GM19239 (cell line): Measurements from ENCODE around the gene WNT9B.
"Not testable (repeated sequence)": the region's sequence is repeated elsewhere in the genome, so short reads cannot be mapped to it uniquely, and the experiment has no call there.

Experiments
- DNase-seq: peaks from one replicate; pipeline ENCODE4 v3.0.0; 2011; ENCODE audit warnings: low spot score; ENCODE audit not compliant: insufficient read length
- FAIRE-seq: peaks from 2 replicates; lab custom pipeline; 2011; peaks lifted over from hg19 to GRCh38; lab: Jason Lieb, UNC

Gene WNT9B

GRCh38 chr17:46895171-46895570, 43.8 kb downstream of the WNT9B start:
- FAIRE-seq (no peak), DNase-seq (no peak)

- DNase-seq (no peak), FAIRE-seq (no peak)
Measured at GRCh38 chr17:46896991-46897390, 45.6 kb downstream of the WNT9B start.

- FAIRE-seq (no peak), DNase-seq (no peak)
Measured at GRCh38 chr17:46898364-46898763, 47.0 kb downstream of the WNT9B start.

DNA sequence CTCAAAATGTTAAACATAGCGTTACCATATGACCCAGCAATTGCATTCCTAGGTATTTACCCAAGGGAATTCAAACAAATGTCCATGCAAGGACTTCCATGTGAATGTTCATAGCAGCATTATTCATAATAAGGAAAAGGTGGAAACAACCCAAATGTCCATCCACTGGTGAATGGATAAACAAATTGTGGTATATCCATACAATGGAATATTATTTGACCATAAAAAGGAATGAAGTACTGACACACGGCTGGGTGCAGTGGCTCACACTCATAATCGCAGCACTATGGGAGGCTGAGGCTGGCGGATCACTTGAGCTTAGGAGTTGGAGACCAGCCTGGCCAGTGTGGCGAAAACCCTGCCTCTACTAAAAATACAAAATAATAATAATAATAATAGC, 47.5 kb downstream of the WNT9B start:
- no peak for FAIRE-seq
- no peak for DNase-seq

GRCh38 chr17:46901291-46901690, 49.9 kb downstream of the WNT9B start:
- DNase-seq (no peak), FAIRE-seq (no peak)

DNA sequence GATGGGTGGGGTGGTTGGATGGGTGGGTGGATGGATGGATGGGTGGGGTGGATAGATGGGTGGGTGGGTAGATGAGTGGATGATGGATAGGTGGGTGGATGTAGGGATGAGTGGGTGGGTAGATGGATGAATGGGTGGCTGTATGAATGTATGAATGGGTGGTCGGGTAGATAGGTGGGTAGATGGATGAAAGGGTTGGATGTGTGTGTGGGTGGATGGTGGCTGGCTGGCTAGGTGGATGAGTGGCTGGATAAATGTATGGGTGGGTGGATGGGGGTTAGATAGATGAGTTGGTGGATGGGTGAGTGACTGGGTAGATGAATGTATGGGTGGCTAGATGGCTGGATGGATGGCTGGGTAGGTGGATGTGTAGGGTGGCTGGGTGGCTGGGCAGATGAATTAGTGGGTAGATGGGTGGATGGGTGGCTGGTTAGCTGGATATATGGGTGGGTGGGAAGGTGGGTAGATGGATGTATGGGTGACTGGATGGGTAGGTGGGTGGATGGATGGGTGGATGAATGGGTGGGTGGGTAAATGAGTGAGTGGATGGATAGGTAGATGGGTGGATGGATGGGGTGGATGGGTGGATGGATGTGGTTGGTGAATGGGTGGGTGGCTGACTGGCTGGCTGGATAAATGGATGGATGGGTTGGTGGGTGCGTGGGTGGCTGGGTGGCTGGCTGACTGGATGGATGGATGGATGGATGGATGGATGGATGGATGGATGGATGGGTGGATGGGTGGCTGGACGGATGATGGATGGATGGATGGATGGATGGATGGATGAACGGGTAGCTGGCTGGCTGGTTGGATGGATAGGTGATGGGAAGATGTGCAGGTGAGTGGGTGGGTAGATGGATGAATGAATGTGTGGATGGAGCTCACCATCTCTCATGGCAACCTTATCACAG, 52.6 kb downstream of the WNT9B start:
- FAIRE-seq (no peak), DNase-seq (no peak)

DNA sequence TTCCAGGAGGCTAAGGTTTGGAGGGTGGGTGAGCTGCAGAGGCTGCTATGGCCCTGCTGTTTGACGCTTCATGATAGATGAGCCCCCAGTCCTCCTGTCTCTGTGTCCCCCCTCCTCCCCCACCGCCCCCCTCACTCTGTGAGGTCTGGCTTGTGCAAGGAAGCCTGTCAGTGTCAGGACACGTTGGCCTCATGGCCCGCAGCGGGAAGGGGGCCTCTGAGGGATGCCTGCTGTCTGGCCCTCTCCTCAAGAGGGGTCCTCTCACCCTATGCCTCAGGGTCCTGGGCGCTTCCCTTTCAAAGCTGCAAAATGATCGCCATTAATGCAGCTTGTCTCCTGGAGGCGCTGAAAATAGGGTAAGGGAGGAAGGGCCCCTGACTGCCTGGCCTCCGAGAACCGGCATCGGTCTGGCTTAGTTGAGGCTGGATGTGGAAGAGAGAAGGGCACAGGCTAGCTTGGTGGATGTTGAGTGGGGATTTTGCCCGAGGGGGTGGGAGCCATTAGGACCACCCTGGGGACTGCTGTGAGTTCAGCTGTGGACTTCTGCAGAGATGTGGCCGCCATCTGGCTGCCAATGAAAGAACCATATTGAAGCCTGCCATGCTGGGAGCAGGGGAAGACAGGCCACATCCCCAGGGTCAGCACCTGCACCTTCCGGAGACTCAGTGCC, 56.8 kb downstream of the WNT9B start:
- DNase-seq: no peak
- no peak for FAIRE-seq

- DNase-seq (no peak), FAIRE-seq (no peak)
Measured at GRCh38 chr17:46910179-46910927, 59.0 kb downstream of the WNT9B start.

- DNase-seq (no peak), FAIRE-seq (no peak)
Measured at GRCh38 chr17:46911311-46911710, 59.9 kb downstream of the WNT9B start.

DNA sequence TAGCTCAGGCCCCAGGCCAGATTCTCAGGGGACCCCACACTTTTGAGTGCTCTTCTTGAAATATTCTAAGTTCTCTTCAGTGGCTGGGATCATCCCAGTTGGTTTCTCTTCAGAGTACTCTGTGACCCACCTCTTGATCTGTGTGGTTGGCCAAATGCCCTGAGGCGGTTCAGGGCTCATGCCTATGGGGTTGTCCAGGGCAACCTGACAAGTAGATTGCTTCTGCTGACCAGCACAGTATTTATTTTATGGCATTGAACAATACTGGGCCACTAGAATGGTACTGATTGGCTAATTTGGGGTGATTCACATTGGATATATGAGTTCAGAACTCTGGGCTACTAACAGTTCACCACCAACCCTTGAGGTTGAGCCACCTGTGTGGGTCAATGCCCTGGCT, 64.2 kb downstream of the WNT9B start:
- no peak for FAIRE-seq

GRCh38 chr17:46916211-46916610, 64.8 kb downstream of the WNT9B start:
- no peak for FAIRE-seq

More for the DNA sequence above, 64.2 kb downstream of the WNT9B start:
- no peak for DNase-seq

DNA sequence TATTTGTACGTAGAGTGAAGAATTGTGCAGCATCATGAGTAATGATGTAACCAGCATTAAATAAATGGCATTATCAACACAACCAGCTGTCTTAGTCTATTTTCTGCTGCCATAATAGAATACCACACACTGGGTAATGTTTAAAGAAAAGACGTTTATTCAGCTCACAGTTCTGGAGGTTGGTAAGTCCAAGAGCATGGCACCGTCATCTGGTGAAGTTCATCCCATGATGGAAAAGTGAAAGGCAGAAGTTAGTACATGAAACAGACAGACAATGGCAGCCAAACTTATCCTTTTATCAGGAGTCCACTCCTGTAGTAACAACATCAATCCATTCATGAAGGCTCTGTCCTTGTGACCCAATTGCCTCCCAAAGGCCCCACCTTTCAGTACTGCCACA, 65.2 kb downstream of the WNT9B start:
- DNase-seq: no peak
- no peak for FAIRE-seq

More at GRCh38 chr17:46916211-46916610, 64.8 kb downstream of the WNT9B start:
- no peak for DNase-seq

DNA sequence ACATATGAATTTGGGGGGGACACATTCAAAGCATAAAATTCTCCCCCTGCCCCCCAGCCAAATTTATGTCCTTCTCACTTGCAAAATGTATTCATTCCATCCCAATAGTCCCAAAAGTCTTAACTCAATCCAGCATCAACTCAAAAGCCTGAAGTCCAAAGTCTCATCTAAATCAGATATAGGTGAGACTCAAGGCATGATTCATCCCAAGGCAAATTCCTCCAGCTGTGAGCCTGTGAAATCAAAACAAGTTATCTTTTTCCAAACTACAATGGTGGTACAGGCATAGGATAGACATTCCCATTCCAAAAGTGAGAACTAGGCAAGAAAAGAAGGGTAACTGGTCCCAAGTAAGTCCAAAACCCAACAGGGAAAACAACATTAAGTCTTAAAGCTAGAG, 65.7 kb downstream of the WNT9B start:
- FAIRE-seq (no peak), DNase-seq (no peak)

DNA sequence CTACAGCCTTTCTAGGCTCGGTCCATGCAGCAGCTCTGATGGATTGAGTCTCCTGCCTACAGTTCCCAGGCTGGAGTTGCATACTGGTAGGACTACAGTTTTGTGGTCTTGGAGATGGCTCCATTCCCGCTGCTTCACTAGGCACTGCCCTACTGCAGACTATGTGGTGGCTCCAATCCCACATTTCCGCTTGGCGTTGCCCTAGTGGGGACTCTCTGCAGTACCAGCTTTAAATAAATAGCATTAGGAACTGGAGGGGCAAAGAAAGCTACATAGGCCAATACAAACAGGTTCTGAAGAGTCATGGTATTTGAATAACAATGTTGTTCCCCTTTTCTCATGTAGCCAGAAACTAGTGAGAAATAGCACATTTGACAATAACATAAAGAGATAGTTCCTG, 66.1 kb downstream of the WNT9B start:
- FAIRE-seq: no peak

GRCh38 chr17:46921962-46922361, 70.6 kb downstream of the WNT9B start:
- not testable (repeated sequence) for DNase-seq, FAIRE-seq

More for the DNA sequence above, 66.1 kb downstream of the WNT9B start:
- DNase-seq: no peak

GRCh38 chr17:46922487-46922803, 71.1 kb downstream of the WNT9B start:
- DNase-seq: no peak

GRCh38 chr17:46922804-46923635, 71.6 kb downstream of the WNT9B start, which contains the start of gene GOSR2:
TSS of gene GOSR2 (plus strand) at chr17:46923160. CDS start at chr17:46923193, 33 bp downstream.
- FAIRE-seq (peak; percentile 92), DNase-seq (peak; percentile 86)

More at GRCh38 chr17:46922487-46922803, 71.1 kb downstream of the WNT9B start:
- FAIRE-seq: no peak

GRCh38 chr17:46925185-46925868, 73.9 kb downstream of the WNT9B start:
- DNase-seq (no peak), FAIRE-seq (no peak)
